SK-N-SH treated with all-trans-retinoic acid at 6 μM for 48 hours (cell line): ENCODE results near the gene COA7.

Source experiments
- ATAC-seq: fragments of 200-7000 bp; cut with Tn5 transposase; 3 replicates; pipeline ENCODE4 v1.9.1; 2020; ENCODE audit warnings: mild to moderate bottlenecking, moderate library complexity
- ARNTL ChIP-seq: fragments of 450-650 bp; formaldehyde crosslinking; IDR thresholded peaks from 2 replicates; pipeline ENCODE4 v1.5.0; 2020; ENCODE audit warnings: low read depth, mild to moderate bottlenecking, moderate library complexity, borderline replicate concordance
- BACH2 ChIP-seq: fragments of 250-450 bp; sonication (Bioruptor Pico); IDR thresholded peaks from 2 replicates; pipeline ENCODE4 v1.9.0; 2021; ENCODE audit warnings: mild to moderate bottlenecking, borderline replicate concordance
- CSDC2 ChIP-seq: fragments of 250-450 bp; sonication (Bioruptor Pico); IDR thresholded peaks from 2 replicates; pipeline ENCODE4 v1.5.0; 2020; ENCODE audit warnings: mild to moderate bottlenecking, moderate library complexity
- ESRRG ChIP-seq: fragments of 250-450 bp; sonication (Bioruptor Pico); IDR thresholded peaks from 2 replicates; pipeline ENCODE4 v1.6.1; 2021; ENCODE audit warnings: mild to moderate bottlenecking
- GLIS3 ChIP-seq: fragments of 250-450 bp; sonication (Bioruptor Pico); IDR thresholded peaks from 2 replicates; pipeline ENCODE4 v1.5.0; 2020; ENCODE audit warnings: mild to moderate bottlenecking, moderate library complexity
- ISL1 ChIP-seq: fragments of 250-450 bp; sonication (Bioruptor Pico); IDR thresholded peaks from 2 replicates; pipeline ENCODE4 v2.1.2; 2022; ENCODE audit warnings: mild to moderate bottlenecking, moderate library complexity
- OSR1 ChIP-seq: fragments of 250-450 bp; sonication (Bioruptor Pico); IDR thresholded peaks from 2 replicates; pipeline ENCODE4 v1.8.0; 2022; ENCODE audit warnings: moderate library complexity, mild to moderate bottlenecking, inconsistent platforms
- PPARA ChIP-seq: fragments of 250-450 bp; sonication (Bioruptor Pico); IDR thresholded peaks from 2 replicates; pipeline ENCODE4 v1.5.0; 2020; ENCODE audit warnings: mild to moderate bottlenecking, borderline replicate concordance
- RARB ChIP-seq: fragments of 250-450 bp; sonication (Bioruptor Pico); IDR thresholded peaks from 2 replicates; pipeline ENCODE4 v1.8.0; 2021; ENCODE audit warnings: mild to moderate bottlenecking, moderate library complexity
- SNAI2 ChIP-seq: fragments of 250-450 bp; sonication (Bioruptor Pico); IDR thresholded peaks from 2 replicates; pipeline ENCODE4 v1.5.0; 2020; ENCODE audit warnings: mild to moderate bottlenecking, moderate library complexity
- TCF4 ChIP-seq: fragments of 250-450 bp; sonication (Bioruptor Pico); IDR thresholded peaks from 2 replicates; pipeline ENCODE4 v1.8.0; 2021; ENCODE audit warnings: mild to moderate bottlenecking, moderate library complexity, borderline replicate concordance
- TOX ChIP-seq: fragments of 250-450 bp; sonication (Bioruptor Pico); IDR thresholded peaks from 2 replicates; pipeline ENCODE4 v1.8.0; 2021; ENCODE audit warnings: mild to moderate bottlenecking, moderate library complexity, borderline replicate concordance
- ZC3H10 ChIP-seq: fragments of 250-450 bp; sonication (Bioruptor Pico); IDR thresholded peaks from 2 replicates; pipeline ENCODE4 v1.5.1; 2021; ENCODE audit warnings: mild to moderate bottlenecking, moderate library complexity
- ZFP3 ChIP-seq: fragments of 250-450 bp; sonication (Bioruptor Pico); IDR thresholded peaks from 2 replicates; pipeline ENCODE4 v1.5.0; 2020; ENCODE audit warnings: mild to moderate bottlenecking, moderate library complexity
- ZFP30 ChIP-seq: fragments of 450-650 bp; formaldehyde crosslinking; IDR thresholded peaks from 2 replicates; pipeline ENCODE4 v1.5.0; 2022; ENCODE audit warnings: mild to moderate bottlenecking, moderate library complexity
- ZNF565 ChIP-seq: fragments of 450-650 bp; formaldehyde crosslinking; conservative IDR thresholded peaks from 2 replicates; pipeline ENCODE4 v1.5.0; 2020; ENCODE audit warnings: low read depth, mild to moderate bottlenecking, moderate library complexity
- ZNF8 ChIP-seq: fragments of 450-650 bp; formaldehyde crosslinking; IDR thresholded peaks from 2 replicates; pipeline ENCODE4 v1.5.0; 2020; ENCODE audit warnings: mild to moderate bottlenecking, moderate library complexity
- TF ChIP-seq, protein P1 (sequence below): fragments of 250-450 bp; sonication (Bioruptor Pico); IDR thresholded peaks from 2 replicates; pipeline ENCODE4 v1.8.0; 2021; ENCODE audit warnings: low read depth, mild to moderate bottlenecking, moderate library complexity, borderline replicate concordance
- TF ChIP-seq, protein P2 (sequence below): fragments of 250-450 bp; sonication (Bioruptor Pico); IDR thresholded peaks from 2 replicates; pipeline ENCODE4 v1.5.1; 2020; ENCODE audit warnings: low read depth, mild to moderate bottlenecking, moderate library complexity
- TF ChIP-seq, protein P3 (sequence below): fragments of 250-450 bp; sonication (Bioruptor Pico); IDR thresholded peaks from 2 replicates; pipeline ENCODE4 v1.5.1; 2021; ENCODE audit warnings: mild to moderate bottlenecking, moderate library complexity
- TF ChIP-seq, protein P4 (sequence below): fragments of 250-450 bp; sonication (Bioruptor Pico); IDR thresholded peaks from 2 replicates; pipeline ENCODE4 v1.5.0; 2020; ENCODE audit warnings: mild to moderate bottlenecking, moderate library complexity

The COA7 gene

DNA sequence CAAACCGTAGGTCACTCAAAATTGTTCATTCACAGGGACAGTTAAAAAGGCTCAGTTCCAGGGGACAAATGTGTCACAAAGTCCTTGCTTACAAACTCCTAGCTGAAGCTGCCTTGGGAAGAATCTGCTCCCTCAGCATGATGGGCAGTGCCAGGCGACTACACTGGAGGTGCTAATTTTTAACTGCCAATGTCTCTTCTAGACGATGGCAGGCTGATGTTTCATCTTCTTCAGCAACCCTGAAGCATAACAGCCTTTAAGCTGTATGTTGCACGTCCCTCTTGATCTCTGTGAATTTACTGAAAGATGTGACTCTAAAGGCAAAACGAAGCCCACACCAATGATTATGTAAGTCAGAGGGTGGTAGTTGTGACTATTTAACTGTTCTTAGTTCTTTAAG is 11.3 kb downstream of the COA7 start:
- TF ChIP-seq, protein P1, sequence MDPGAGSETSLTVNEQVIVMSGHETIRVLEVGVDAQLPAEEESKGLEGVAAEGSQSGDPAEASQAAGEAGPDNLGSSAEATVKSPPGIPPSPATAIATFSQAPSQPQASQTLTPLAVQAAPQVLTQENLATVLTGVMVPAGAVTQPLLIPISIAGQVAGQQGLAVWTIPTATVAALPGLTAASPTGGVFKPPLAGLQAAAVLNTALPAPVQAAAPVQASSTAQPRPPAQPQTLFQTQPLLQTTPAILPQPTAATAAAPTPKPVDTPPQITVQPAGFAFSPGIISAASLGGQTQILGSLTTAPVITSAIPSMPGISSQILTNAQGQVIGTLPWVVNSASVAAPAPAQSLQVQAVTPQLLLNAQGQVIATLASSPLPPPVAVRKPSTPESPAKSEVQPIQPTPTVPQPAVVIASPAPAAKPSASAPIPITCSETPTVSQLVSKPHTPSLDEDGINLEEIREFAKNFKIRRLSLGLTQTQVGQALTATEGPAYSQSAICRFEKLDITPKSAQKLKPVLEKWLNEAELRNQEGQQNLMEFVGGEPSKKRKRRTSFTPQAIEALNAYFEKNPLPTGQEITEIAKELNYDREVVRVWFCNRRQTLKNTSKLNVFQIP (CRISPR knock-in tag): no peak
- TF ChIP-seq BACH2 (CRISPR knock-in tag) (no peak), GLIS3 (no peak), ZFP30 (CRISPR knock-in tag) (no peak), ZFP3 (CRISPR knock-in tag) (no peak), CSDC2 (CRISPR knock-in tag) (no peak), SNAI2 (CRISPR knock-in tag) (no peak), ISL1 (no peak), ZNF8 (CRISPR knock-in tag) (no peak), ARNTL (CRISPR knock-in tag) (no peak), OSR1 (no peak), RARB (CRISPR knock-in tag) (no peak), ZNF565 (CRISPR knock-in tag) (no peak), PPARA (CRISPR knock-in tag) (no peak), ESRRG (no peak), ZC3H10 (CRISPR knock-in tag) (no peak)
- TF ChIP-seq, protein P2, sequence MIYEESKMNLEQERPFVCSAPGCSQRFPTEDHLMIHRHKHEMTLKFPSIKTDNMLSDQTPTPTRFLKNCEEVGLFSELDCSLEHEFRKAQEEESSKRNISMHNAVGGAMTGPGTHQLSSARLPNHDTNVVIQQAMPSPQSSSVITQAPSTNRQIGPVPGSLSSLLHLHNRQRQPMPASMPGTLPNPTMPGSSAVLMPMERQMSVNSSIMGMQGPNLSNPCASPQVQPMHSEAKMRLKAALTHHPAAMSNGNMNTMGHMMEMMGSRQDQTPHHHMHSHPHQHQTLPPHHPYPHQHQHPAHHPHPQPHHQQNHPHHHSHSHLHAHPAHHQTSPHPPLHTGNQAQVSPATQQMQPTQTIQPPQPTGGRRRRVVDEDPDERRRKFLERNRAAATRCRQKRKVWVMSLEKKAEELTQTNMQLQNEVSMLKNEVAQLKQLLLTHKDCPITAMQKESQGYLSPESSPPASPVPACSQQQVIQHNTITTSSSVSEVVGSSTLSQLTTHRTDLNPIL (CRISPR knock-in tag): no peak
- TF ChIP-seq, protein P3, sequence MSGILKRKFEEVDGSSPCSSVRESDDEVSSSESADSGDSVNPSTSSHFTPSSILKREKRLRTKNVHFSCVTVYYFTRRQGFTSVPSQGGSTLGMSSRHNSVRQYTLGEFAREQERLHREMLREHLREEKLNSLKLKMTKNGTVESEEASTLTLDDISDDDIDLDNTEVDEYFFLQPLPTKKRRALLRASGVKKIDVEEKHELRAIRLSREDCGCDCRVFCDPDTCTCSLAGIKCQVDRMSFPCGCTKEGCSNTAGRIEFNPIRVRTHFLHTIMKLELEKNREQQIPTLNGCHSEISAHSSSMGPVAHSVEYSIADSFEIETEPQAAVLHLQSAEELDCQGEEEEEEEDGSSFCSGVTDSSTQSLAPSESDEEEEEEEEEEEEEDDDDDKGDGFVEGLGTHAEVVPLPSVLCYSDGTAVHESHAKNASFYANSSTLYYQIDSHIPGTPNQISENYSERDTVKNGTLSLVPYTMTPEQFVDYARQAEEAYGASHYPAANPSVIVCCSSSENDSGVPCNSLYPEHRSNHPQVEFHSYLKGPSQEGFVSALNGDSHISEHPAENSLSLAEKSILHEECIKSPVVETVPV (CRISPR knock-in tag): no peak
- TF ChIP-seq, all 23 proteins: peak for 0
- ATAC-seq: no peak

DNA sequence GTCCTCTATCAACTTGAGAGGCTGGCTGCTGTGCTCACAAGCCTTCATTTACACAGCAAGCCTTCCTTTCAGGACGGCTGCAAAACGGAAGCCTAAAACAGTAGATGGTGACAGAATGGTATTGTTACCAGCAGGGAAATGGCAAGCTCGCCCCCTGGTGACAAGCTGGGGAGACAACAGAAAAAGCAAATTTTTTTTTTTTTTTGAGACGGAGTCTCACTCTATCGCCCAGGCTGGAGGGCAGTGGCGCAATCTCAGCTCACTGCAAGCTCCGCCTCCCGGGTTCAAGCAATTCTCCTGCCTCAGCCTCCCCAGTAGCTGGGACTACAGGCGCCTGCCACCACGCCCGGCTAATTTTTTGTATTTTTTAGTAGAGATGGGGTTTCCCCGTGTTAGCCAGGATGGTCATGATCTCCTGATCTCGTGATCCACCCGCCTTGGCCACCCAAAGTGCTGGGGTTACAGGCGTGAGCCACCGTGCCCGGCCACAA is 11.8 kb downstream of the COA7 start:
- ATAC-seq: peak; percentile 90

DNA sequence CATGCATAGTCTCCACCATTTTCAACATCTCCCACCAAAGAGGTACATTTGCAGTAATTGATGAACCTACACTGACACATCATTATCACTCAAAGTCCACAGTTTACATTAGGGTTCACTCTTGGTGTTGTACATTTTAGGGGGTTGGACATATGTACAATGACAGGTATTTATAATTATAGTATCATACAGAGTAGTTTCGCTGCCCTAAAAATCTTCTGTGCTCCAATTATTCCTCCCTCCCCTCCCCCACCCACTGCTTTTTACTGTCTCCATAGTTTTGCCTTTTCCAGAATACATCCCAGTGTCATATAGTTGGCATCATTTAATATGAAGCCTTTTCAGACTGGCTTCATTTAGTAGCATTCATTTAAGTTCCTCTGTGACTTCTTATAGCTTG is 13.6 kb downstream of the COA7 start:
- ATAC-seq: no peak
- TF ChIP-seq SNAI2 (CRISPR knock-in tag): no peak
- no peak for TF ChIP-seq PPARA (CRISPR knock-in tag)
- TF ChIP-seq, protein P4, sequence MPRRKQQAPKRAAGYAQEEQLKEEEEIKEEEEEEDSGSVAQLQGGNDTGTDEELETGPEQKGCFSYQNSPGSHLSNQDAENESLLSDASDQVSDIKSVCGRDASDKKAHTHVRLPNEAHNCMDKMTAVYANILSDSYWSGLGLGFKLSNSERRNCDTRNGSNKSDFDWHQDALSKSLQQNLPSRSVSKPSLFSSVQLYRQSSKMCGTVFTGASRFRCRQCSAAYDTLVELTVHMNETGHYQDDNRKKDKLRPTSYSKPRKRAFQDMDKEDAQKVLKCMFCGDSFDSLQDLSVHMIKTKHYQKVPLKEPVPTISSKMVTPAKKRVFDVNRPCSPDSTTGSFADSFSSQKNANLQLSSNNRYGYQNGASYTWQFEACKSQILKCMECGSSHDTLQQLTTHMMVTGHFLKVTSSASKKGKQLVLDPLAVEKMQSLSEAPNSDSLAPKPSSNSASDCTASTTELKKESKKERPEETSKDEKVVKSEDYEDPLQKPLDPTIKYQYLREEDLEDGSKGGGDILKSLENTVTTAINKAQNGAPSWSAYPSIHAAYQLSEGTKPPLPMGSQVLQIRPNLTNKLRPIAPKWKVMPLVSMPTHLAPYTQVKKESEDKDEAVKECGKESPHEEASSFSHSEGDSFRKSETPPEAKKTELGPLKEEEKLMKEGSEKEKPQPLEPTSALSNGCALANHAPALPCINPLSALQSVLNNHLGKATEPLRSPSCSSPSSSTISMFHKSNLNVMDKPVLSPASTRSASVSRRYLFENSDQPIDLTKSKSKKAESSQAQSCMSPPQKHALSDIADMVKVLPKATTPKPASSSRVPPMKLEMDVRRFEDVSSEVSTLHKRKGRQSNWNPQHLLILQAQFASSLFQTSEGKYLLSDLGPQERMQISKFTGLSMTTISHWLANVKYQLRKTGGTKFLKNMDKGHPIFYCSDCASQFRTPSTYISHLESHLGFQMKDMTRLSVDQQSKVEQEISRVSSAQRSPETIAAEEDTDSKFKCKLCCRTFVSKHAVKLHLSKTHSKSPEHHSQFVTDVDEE (CRISPR knock-in tag): no peak
- TF ChIP-seq, protein P2 (CRISPR knock-in tag): no peak
- no peak for TF ChIP-seq RARB (CRISPR knock-in tag)
- TF ChIP-seq TCF4 (CRISPR knock-in tag): no peak
- no peak for TF ChIP-seq ZFP30 (CRISPR knock-in tag)
- TF ChIP-seq CSDC2 (CRISPR knock-in tag): no peak
- TF ChIP-seq TOX (CRISPR knock-in tag): no peak
- TF ChIP-seq ARNTL (CRISPR knock-in tag): no peak
- TF ChIP-seq, protein P3 (CRISPR knock-in tag): no peak
- no peak for TF ChIP-seq OSR1
- no peak for TF ChIP-seq BACH2 (CRISPR knock-in tag)
